ENCODE measurements around the gene SERPINB4. TPM values are rescaled to one million over a fixed set of nuclear protein-coding genes. Genes with fewer than 3 reads are reported as not detected.
"Not testable (repeated sequence)": the region's sequence is repeated elsewhere in the genome, so short reads cannot be mapped to it uniquely, and the experiment has no call there.

Gene SERPINB4
- not detected for total RNA-seq

DNA sequence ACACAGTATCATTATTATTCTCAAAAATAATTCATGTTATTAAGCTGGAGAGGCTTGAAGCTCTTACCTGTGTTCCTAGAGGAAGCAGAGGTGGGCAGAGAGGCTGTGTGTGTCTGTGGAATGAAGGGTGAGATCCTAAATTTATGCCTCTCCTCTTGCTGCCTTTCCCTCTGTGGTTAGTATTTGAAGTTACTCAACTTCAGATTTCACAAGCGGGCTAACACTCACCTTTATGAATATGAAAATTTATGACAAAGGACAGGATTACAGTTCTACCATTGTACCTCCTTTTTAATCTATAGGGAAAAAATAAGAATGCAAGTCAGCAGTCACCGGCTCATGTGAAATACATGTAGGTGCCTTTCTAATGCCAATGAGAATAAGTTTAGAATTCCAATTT is at the start of gene SERPINB4:
TSS of gene SERPINB4 (minus strand) at position 115 of the 400 bp plus-strand sequence. CDS start 679 bp downstream, outside the sequence.
- CTCF ChIA-PET, H3K4me3 Mint-ChIP-seq, ATAC-seq: not testable (repeated sequence)

DNA sequence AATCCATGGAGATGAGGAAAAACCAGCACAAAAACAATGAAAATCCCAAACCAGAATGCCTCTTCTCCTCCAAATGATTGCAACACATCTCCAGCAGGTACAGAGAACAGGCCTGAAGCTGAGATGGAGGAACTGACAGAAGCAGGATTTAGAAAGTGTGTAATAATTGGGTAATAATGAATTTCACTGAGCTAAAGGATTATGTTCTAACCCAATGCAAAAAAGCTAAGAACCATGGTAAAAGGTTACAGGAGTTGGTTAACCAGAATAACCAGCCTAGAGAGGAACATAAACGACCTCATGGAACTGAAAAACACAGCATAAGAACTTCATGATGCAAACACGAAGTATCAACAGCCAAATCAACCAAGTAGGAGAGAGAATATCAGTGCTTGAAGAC is 45.0 kb upstream of the SERPINB4 start:
- ATAC-seq, result no peak
- CTCF ChIA-PET, result no interaction called here

More for the DNA sequence above, at the start of gene SERPINB4:
- not testable (repeated sequence) for H3K4me1 Mint-ChIP-seq; H3K27me3 Mint-ChIP-seq; H3K9me3 Mint-ChIP-seq (ENCODE audit: low read depth); H3K36me3 Mint-ChIP-seq; H3K27ac Mint-ChIP-seq; DNase-seq

DNA sequence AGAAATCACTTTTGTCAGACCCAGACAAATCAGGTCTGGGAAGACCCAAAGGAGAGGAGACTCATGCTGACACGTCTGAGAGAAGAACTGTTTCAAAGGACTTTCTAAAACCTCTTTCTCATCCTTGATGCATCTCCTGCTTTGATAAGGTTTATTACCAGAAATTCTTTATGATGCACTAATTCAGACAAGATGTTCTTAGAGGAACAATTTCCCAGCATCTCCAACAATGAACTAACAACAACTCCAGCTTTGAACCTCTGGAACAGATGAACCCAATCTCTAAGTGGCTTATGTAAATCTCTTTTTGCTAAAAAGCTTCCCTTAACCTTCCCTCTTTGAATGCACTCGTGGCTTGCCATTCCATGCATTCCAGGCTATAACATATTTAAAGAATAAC is 42.8 kb upstream of the SERPINB4 start:
- Mint-ChIP-seq H3K27me3 (no peaks in the 10 kb centered on the region), H3K9me3 (ENCODE audit: low read depth) (no peaks in the 10 kb centered on the region), H3K4me3 (no peak overlapping the region), H3K36me3 (no peaks in the 10 kb centered on the region), H3K27ac (no peak overlapping the region), H3K4me1 (no peaks in the 10 kb centered on the region)
- ATAC-seq (no peak), DNase-seq (no peak)
- CTCF ChIA-PET, result interaction anchor here (1.1 kb wide), 1 partner anchor 9 kb away, joined by 3 read pairs; no protein-coding TSS in a partner anchor

More for the DNA sequence above, 45.0 kb upstream of the SERPINB4 start:
- H3K9me3 Mint-ChIP-seq (ENCODE audit: low read depth), result no peaks in the 10 kb centered on the region
- no peak for DNase-seq
- H3K4me3 Mint-ChIP-seq, result no peak overlapping the region
- no peaks in the 10 kb centered on the region for H3K4me1 Mint-ChIP-seq
- no peak overlapping the region for H3K27ac Mint-ChIP-seq
- H3K27me3 Mint-ChIP-seq, result no peaks in the 10 kb centered on the region
- H3K36me3 Mint-ChIP-seq, result no peaks in the 10 kb centered on the region

DNA sequence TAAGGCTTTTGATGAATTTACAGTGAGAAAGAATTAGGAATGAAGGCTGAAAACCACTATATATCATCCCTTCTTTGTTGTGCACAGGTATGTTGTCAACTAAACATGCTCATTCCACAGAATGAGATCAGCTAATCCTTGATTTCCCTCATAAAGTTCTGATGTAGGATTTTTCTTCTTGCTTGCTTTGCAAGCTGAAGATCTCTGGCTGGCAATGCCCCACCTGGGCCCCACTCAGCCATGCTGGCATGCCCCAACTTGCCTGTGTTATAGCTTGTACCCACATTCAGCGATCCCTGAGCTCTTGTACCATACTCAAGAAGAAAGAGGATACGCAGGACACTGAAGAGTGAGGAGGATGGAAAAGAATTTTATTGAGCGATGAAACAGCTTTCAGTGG is 40.7 kb upstream of the SERPINB4 start:
- CTCF ChIA-PET, result no interaction called here
- no peaks in the 10 kb centered on the region for H3K27me3 Mint-ChIP-seq
- no peaks in the 10 kb centered on the region for H3K9me3 Mint-ChIP-seq (ENCODE audit: low read depth)
- H3K4me1 Mint-ChIP-seq, result no peaks in the 10 kb centered on the region
- H3K4me3 Mint-ChIP-seq, result no peak overlapping the region
- no peak overlapping the region for H3K27ac Mint-ChIP-seq
- no peaks in the 10 kb centered on the region for H3K36me3 Mint-ChIP-seq
- DNase-seq (no peak), ATAC-seq (no peak)

DNA sequence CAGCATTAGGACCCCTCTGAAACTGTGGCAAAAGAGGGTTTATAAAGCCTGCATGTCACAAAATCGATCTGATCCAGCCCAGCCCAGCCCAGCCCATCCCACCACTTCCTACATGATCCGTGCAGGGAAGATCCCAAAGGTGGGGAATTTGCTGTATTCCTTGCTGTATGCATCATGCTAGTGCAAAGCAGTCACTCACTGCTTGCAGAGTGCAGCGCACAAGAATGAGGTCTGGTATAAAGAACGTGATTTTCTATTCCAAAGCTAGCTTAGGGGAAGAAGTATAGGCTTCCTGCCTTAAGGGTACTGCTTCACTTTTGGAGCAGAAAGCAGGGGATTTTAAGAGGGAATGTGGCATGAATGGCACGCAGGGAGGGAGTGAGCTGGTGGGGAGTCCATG is 39.8 kb upstream of the SERPINB4 start:
- no peaks in the 10 kb centered on the region for H3K36me3 Mint-ChIP-seq
- H3K27me3 Mint-ChIP-seq, result no peaks in the 10 kb centered on the region
- no peak overlapping the region for H3K4me3 Mint-ChIP-seq
- H3K4me1 Mint-ChIP-seq, result no peaks in the 10 kb centered on the region
- CTCF ChIA-PET, result no interaction called here
- H3K27ac Mint-ChIP-seq, result no peak overlapping the region
- no peaks in the 10 kb centered on the region for H3K9me3 Mint-ChIP-seq (ENCODE audit: low read depth)
- DNase-seq, result no peak
- no peak for ATAC-seq

DNA sequence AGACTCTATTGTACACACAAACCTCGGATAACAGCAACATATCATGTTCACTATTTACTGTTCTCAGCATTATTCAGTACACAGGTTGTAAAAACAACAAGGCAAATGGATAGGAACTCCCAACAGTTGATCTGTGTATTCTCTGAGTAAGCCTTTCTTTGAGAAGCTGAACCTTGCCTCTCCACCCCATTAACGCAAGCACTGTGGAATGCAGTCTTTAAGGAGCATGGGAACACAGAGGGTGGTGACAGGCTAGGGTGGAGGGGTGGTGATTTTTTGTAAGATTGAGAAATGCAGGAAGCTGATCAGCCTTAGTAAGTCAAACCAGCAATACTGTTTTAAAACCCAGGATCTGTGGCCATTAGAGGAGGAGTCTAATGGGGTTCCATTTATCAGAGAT is 39.1 kb upstream of the SERPINB4 start:
- CTCF ChIA-PET, result no interaction called here
- DNase-seq (no peak), ATAC-seq (no peak)
- Mint-ChIP-seq H3K4me3 (no peak overlapping the region), H3K4me1 (no peaks in the 10 kb centered on the region), H3K9me3 (ENCODE audit: low read depth) (no peaks in the 10 kb centered on the region), H3K27me3 (no peaks in the 10 kb centered on the region), H3K27ac (no peak overlapping the region), H3K36me3 (no peaks in the 10 kb centered on the region)

DNA sequence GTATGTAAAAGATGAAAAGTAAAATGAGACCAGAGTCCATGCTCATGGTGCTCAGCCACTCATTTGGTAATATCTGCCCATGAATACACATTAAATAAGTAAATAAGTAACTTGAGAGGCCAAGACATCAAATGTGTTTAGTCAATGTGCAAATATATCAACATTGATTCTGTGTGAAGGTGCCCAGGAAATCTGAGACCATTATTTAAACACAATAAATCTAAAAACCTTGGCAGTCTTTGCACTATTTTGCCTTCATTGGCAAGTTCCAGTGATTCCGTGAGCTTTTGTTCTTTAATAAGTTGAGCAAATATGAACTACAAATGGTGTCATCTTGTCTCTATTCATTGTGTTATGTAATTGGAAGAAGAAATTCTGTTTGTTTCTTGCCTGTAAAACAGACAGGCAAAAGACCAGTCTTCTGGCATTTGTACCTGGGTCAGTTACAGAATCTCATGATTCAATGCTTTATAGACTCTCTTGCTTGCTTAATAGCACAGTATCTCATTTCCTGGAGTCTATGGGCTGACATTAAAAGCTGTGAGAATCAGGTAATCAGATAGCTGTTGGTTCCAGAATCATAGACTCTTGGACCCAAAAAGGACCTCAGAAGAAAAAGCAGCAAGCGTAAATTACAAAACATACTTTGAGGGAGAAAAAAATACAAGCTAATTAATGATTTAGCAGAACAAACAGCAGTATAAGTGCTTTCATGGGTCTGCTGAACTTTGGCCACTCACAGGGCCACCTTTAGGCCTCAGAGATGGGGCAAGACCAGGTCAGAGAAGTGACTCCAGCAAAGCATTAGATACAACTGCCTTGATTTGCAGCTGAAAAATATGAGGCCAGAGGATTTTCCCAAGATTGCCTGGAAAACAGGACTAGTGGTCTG is 37.6 kb upstream of the SERPINB4 start:
- H3K9me3 Mint-ChIP-seq (ENCODE audit: low read depth), result no peaks in the 10 kb centered on the region
- DNase-seq, result no peak
- CTCF ChIA-PET, result no interaction called here
- no peaks in the 10 kb centered on the region for H3K36me3 Mint-ChIP-seq
- H3K27ac Mint-ChIP-seq, result no peak overlapping the region
- H3K4me1 Mint-ChIP-seq, result no peaks in the 10 kb centered on the region
- no peaks in the 10 kb centered on the region for H3K27me3 Mint-ChIP-seq
- no peak for ATAC-seq
- H3K4me3 Mint-ChIP-seq, result no peak overlapping the region

DNA sequence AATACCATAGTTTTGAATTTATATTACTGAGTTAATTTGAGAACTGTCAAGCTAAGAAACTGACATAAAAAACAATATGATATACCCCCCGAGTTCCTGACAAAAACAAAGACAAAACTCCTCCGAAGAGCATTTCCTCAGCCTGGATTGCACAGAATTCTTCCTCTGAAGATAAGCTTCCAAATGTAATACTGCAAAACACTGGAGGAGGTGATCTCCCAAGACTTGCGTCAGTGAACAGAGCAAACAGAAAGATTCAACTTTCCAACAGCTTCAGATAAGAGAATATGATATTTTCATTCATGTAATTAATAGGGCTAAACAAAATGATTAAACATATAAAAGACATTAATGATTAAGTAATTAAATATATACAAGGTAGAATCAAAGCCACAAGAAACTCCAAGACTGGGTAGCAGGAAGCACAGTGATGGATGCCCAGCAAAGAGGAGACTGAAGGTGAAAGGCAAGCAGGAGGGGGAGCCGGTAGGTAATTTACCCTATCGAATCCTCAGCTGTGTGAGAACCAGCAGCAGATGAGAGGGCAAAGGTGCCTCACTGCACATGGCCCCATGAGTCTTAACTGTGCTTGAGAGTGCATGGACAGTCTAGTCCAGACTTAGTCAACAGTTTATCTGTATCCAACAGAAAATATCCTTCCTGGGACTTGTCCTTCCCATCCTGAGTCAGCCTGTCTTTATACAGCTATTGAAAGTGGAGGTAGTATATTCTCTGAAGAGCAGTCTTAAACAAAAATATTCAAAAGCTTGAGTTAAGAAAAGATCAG is 36.0 kb upstream of the SERPINB4 start:
- CTCF ChIA-PET, result no interaction called here
- DNase-seq (no peak), ATAC-seq (no peak)
- H3K9me3 Mint-ChIP-seq (ENCODE audit: low read depth), result no peaks in the 10 kb centered on the region
- H3K4me1 Mint-ChIP-seq, result no peaks in the 10 kb centered on the region
- no peak overlapping the region for H3K27ac Mint-ChIP-seq
- H3K36me3 Mint-ChIP-seq, result no peaks in the 10 kb centered on the region
- H3K4me3 Mint-ChIP-seq, result no peak overlapping the region
- no peaks in the 10 kb centered on the region for H3K27me3 Mint-ChIP-seq

DNA sequence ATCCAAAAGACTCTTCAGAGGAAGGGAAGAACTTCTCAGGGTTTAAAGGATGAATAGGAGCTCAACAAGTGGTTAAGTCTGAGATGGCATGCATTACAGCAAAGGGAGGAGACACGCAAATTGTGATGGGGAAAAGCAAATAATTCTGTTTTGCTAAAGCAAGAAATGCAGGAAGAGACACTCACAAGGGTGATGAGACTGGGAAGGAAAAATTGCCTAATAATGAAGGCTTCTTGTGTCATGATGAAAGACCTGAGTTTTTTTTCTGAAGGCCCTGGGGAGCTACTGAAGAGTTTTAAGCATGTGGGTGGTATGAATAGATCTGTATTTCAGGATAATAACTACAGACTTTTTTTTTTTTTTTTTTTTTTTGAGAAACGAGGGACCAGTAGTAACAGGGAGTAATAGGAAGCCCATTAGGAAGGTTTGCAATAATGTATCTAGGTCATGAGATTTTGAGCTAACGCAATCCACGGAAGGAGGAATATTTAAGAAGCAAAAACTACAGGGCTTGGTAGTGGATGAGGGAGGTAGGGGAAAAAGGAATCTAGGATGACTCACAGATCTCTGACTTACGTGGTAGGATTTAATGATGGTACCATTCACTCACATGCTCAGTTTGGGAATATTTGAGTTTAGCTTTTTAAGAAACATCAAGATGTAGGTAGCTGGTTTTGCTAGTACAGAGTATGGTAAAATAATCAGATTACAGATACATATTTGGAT is 33.6 kb upstream of the SERPINB4 start:
- Mint-ChIP-seq H3K27ac (no peak overlapping the region), H3K27me3 (no peaks in the 10 kb centered on the region), H3K9me3 (ENCODE audit: low read depth) (no peaks in the 10 kb centered on the region), H3K4me3 (no peak overlapping the region), H3K36me3 (no peaks in the 10 kb centered on the region), H3K4me1 (no peaks in the 10 kb centered on the region)
- ATAC-seq (no peak), DNase-seq (no peak)
- CTCF ChIA-PET, result interaction anchor here (0.6 to 1.0 kb wide), 2 partner anchors 159 to 971 kb away, joined by 3 read pairs; no protein-coding TSS in a partner anchor

DNA sequence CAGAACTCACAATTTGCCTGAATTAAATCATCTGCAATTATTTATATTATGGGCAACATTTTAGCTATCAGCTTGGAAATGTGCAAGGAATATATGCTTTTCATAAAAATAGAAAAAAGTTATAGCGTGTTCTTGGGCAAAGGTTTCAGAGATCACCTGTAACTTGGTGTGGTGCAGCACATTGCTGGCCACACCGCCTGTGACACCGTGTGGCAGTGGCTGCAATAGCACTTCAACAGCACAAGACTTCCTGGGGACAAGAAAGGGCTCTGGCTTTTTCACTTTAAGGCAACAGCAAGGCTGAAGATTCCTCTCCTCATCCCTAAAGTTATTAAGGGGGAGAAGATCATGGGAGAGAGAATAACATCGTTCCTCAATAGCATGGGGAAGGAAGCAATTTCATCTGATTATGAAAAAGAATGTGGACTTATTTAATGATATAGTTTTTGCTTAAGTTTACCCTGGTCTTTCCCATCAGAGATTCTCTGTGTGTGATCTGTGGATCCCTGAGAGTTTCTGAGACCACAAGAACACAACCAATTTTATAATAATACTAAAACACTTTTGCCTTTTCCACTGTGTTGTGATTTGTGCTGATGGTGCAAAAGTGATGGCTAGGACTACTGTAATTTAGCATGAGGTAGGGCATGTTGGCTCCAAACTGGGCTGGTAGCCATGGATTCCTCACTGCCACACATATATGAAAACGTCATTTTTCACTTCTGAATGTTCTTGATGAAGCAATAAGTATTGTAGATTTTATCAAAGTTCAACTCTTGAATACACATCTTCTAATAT is 32.7 kb upstream of the SERPINB4 start:
- no peak for ATAC-seq

DNA sequence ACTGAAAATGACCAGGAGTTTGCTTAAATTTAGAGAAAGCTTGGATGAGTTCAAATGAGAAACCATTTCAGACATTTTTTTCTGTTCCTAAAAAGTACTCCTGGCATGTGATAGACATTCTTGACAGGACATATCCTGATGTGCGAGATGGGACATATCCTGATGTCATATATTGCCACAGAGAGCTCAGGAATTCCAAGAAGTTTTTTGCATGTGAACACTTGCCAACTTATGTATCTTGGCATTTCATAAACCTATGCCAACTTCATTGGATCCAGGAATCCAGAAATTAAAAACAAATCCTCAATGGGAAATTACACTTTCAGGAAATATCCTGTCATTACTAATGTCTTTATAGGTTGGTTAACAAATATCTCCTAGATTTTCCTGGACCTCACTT is 20.5 kb upstream of the SERPINB4 start:
- H3K36me3 Mint-ChIP-seq, result no peaks in the 10 kb centered on the region
- no peaks in the 10 kb centered on the region for H3K4me1 Mint-ChIP-seq
- peaks cover 7% of the 10 kb centered on the region for H3K9me3 Mint-ChIP-seq (ENCODE audit: low read depth)
- CTCF ChIA-PET, result interaction anchor here (0.5 kb wide), 1 partner anchor 183 kb away, joined by 3 read pairs; no protein-coding TSS in a partner anchor
- no peak for ATAC-seq
- H3K27me3 Mint-ChIP-seq, result no peaks in the 10 kb centered on the region
- no peak overlapping the region for H3K4me3 Mint-ChIP-seq
- H3K27ac Mint-ChIP-seq, result no peak overlapping the region
- DNase-seq, result no peak

More for the DNA sequence above, 32.7 kb upstream of the SERPINB4 start:
- no peaks in the 10 kb centered on the region for H3K4me1 Mint-ChIP-seq
- DNase-seq, result no peak
- H3K27ac Mint-ChIP-seq, result no peak overlapping the region
- H3K9me3 Mint-ChIP-seq (ENCODE audit: low read depth), result no peaks in the 10 kb centered on the region
- CTCF ChIA-PET, result no interaction called here
- no peak overlapping the region for H3K4me3 Mint-ChIP-seq
- H3K27me3 Mint-ChIP-seq, result no peaks in the 10 kb centered on the region
- H3K36me3 Mint-ChIP-seq, result no peaks in the 10 kb centered on the region

DNA sequence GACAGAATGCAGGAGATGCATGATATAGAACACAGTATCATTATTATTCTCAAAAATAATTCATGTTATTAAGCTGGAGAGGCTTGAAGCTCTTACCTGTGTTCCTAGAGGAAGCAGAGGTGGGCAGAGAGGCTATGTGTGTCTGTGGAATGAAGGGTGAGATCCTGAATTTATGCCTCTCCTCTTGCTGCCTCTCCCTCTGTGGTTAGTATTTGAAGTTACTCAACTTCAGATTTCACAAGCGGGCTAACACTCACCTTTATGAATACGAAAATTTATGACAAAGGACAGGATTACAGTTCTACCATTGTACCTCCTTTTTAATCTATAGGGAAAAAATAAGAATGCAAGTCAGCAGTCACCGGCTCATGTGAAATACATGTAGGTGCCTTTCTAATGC is 17.7 kb upstream of the SERPINB4 start, which contains the start of gene SERPINB3:
TSS of gene SERPINB3 (minus strand) at position 144 of the 400 bp plus-strand sequence. CDS start 677 bp downstream, outside the sequence.
- DNase-seq; H3K36me3 Mint-ChIP-seq; H3K27ac Mint-ChIP-seq; H3K4me1 Mint-ChIP-seq; CTCF ChIA-PET; H3K4me3 Mint-ChIP-seq; H3K27me3 Mint-ChIP-seq; ATAC-seq; H3K9me3 Mint-ChIP-seq (ENCODE audit: low read depth): not testable (repeated sequence)

DNA sequence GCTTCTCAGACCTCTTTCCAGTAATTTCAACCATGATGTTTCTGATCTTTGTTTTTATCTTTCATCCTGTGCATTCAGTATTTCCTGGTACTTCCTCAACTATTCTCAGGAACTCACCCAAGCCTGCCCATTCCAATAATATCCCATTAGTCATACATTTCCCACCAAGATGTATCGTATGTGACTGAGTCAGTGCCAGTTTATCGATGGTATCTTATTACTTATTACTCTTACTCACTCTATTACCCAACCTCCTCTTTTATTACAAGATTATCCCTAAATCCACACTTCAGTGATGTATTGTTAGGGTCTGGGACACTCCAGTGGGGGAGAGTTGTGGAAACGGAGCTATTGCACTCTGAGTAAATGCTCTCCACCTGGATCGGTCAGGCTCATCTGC is 14.9 kb upstream of the SERPINB4 start:
- CTCF ChIA-PET; H3K27ac Mint-ChIP-seq; H3K4me1 Mint-ChIP-seq; H3K4me3 Mint-ChIP-seq; H3K9me3 Mint-ChIP-seq (ENCODE audit: low read depth); H3K27me3 Mint-ChIP-seq; ATAC-seq; H3K36me3 Mint-ChIP-seq; DNase-seq: not testable (repeated sequence)
